ENCODE measurements around the gene UFD1. TPM values are rescaled to one million over a fixed set of nuclear protein-coding genes. Genes with fewer than 3 reads are reported as not detected.

Gene UFD1
- total RNA-seq, 4 donors from 2014 or later: 33.0 to 57.4 (median 45.6) TPM

DNA sequence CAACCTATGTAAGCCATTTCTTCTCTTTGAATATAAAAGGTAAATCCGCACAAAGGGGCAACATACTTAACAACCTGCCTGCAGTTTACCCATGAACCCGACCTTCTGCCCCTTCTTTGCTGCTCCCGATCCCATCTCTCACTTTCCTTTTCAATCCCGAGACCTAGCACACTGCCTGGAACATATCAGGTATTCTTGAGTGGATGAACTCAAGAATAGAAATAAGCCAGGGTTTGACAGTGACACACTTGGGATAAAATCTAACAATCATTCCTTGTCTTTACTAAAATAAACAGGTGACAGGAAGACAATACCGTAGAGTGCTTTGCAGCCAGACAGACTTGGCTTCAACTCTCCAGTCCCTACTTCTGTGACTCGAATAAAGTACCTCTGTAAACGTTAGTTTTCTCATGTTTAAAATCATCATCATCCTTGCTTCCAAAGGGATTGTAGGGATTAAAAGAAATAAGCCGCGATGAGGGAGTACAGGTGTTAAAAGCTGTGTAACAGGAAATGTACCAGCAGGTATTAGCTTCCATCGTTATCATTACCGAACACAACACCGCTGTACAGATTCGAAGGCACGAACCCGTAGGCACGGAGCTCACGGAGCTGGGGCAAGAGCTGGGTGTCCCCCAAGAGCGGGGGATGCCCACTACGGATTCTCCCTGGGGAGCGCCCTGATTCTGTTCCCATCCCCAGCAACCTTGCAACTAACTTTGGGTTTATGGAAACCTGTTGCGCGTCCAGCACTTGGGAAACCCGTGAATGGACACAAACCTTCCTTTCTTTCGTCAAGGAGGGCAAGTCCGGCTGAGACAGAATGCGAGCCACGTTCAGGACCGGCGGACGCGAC lies 720 bp downstream of the UFD1 start:
- H3K36me3 ChIP-seq: peaks cover 6 to 24% (median 9%) of the 10 kb centered on the region in 3 donors
- no peak for TF ChIP-seq POLR2A (IDR thresholded peaks at IDR 0.05)
- TF ChIP-seq, protein P1, sequence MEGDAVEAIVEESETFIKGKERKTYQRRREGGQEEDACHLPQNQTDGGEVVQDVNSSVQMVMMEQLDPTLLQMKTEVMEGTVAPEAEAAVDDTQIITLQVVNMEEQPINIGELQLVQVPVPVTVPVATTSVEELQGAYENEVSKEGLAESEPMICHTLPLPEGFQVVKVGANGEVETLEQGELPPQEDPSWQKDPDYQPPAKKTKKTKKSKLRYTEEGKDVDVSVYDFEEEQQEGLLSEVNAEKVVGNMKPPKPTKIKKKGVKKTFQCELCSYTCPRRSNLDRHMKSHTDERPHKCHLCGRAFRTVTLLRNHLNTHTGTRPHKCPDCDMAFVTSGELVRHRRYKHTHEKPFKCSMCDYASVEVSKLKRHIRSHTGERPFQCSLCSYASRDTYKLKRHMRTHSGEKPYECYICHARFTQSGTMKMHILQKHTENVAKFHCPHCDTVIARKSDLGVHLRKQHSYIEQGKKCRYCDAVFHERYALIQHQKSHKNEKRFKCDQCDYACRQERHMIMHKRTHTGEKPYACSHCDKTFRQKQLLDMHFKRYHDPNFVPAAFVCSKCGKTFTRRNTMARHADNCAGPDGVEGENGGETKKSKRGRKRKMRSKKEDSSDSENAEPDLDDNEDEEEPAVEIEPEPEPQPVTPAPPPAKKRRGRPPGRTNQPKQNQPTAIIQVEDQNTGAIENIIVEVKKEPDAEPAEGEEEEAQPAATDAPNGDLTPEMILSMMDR (IDR thresholded peaks at IDR 0.05): no peak
- WGBS, 2 donors: 0 to 1% methylated on average over 15 to 21 of the region's 31 CpGs
- no peak for DNase-seq
- no peaks in the 10 kb centered on the region for H3K9me3 ChIP-seq
- H3K4me3 ChIP-seq: peak overlapping the region; percentile 67 to 95 (median 84)
- peak overlapping the region; percentile 95 to 99 (median 96) for H3K27ac ChIP-seq
- intact Hi-C loops (cut with DNase I): no loop called here
- H3K27me3 ChIP-seq: no peaks in the 10 kb centered on the region
- peaks cover 18 to 61% (median 26%) of the 10 kb centered on the region in 3 donors for H3K4me1 ChIP-seq

DNA sequence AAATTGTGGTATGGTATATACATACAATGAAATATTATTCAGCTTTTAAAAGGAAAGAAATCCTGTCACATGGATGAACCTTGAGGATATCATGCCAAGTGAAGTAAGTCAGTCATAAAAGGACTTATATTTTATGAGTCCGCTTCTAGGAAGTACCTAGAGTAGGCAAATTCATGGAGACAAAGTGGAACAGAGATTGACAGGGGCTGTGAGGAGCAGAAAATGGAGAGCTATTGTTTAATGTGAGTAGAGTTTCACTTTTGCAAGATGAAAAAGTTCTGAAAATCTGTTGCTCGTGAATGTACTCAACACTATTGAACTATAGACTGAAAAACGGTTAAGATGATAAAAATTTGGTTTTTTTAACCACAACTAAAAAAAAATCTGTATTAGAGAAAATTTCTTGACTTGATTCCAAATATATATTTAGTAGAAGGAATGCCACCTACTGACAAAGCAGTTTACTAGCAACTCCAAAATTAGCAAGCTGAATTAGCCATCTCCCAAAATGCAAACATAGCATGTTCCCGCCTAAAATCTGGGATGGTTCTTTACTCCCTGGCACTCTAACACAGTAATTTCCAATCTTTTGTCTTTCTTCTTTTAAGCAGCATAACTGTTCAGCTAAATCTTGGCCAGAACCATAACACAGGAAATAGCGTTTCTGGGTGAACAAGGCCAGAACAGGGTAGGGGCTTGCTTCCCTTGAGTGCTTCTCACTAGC lies 1.5 kb downstream of the UFD1 start:
- TF ChIP-seq, protein P1 (IDR thresholded peaks at IDR 0.05): no peak
- TF ChIP-seq POLR2A (IDR thresholded peaks at IDR 0.05): no peak
- 10 to 13% methylated on average over 5 of the region's 5 CpGs for WGBS, 2 donors
- Histone ChIP-seq H3K4me3 (peak overlapping the region; percentile 67 to 95 (median 84)), H3K36me3 (peaks cover 10 to 32% (median 11%) of the 10 kb centered on the region in 3 donors), H3K27me3 (no peaks in the 10 kb centered on the region), H3K27ac (peak overlapping the region in 3 of 4 donors; percentile 96 to 99 (median 97)), H3K4me1 (peaks cover 18 to 61% (median 26%) of the 10 kb centered on the region in 3 donors), H3K9me3 (no peaks in the 10 kb centered on the region)
- no peak for DNase-seq
- intact Hi-C loops (cut with DNase I): no loop called here

DNA sequence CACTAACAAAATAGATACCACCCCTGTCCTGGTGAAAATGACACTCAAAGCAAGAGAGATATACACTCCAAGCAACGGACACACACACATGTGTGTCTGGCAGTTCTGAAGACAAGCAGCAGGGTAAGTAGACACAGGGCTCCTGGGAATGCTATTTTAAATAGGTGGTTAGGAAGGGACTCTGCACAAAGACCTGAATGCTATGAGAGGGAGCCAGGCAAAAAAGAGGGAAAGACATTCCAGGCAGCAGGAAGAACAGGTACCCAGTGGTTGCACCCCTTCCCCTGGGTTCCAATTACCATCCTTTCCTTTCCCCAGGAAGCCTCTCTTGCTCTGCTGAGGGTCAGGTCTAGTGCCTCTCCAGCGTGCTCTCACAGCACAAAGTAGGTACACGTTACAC lies 3.0 kb downstream of the UFD1 start:
- intact Hi-C loops (cut with DNase I): no loop called here
- Histone ChIP-seq H3K9me3 (no peaks in the 10 kb centered on the region), H3K4me3 (no peak overlapping the region), H3K4me1 (peaks cover 18 to 61% (median 26%) of the 10 kb centered on the region in 3 donors), H3K27me3 (no peaks in the 10 kb centered on the region), H3K36me3 (peaks cover 10 to 47% (median 11%) of the 10 kb centered on the region in 3 donors), H3K27ac (peak overlapping the region in 3 of 4 donors; percentile 3 to 49 (median 10))
- DNase-seq: no peak
- 56 to 63% methylated on average over 2 to 3 of the region's 3 CpGs for WGBS, 2 donors
- TF ChIP-seq, protein P1 (IDR thresholded peaks at IDR 0.05): no peak
- no peak for TF ChIP-seq POLR2A (IDR thresholded peaks at IDR 0.05)

DNA sequence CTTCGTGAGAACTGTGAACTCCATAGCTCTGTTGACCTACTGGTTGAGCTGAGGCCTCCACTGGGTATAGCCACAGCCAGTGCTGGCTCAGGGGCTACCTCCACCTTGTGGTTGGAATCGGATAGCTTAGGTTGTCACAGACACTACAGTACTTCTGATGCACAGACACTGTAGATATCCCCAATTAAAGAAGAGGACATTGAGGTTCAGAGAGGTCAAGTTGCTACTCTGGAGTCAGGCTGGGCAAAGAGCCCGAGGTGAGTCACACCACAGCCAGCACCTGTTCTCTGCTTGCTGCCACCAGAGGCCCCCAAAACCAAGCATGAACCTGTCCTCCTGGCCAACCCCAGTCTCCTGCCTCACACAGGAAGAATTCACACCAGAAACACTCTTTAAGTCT lies 5.4 kb downstream of the UFD1 start:
- intact Hi-C loops (cut with DNase I): no loop called here

More for the DNA sequence above, 5.4 kb downstream of the UFD1 start:
- H3K4me1 ChIP-seq: peaks cover 13 to 48% (median 20%) of the 10 kb centered on the region in 3 donors
- peak overlapping the region in 1 of 4 donors; percentile 9 for H3K27ac ChIP-seq
- H3K27me3 ChIP-seq: no peaks in the 10 kb centered on the region
- no peaks in the 10 kb centered on the region for H3K9me3 ChIP-seq
- TF ChIP-seq, protein P1 (IDR thresholded peaks at IDR 0.05): no peak
- no peak for TF ChIP-seq POLR2A (IDR thresholded peaks at IDR 0.05)
- no peak for DNase-seq
- H3K36me3 ChIP-seq: peaks cover 27 to 71% (median 32%) of the 10 kb centered on the region in 3 donors
- 80% methylated on average over 1 of the region's 3 CpGs; no CpG with 5 or more reads in 1 of the 2 donors for WGBS, 2 donors
- H3K4me3 ChIP-seq: no peak overlapping the region

Data from esophagus squamous epithelium (tissue), 5 donors.